Measurements from ENCODE around the gene AHSA1. TPM values are rescaled to one million over a fixed set of nuclear protein-coding genes. Genes with fewer than 3 reads are reported as not detected.

Gene AHSA1
- total RNA-seq, 4 donors from 2014 or later: 82.4 to 158 (median 101) TPM

GRCh38 chr14:77508249-77508648 lies 50.4 kb downstream of the AHSA1 start:
- DNase-seq (ENCODE audit: low spot score) (no peak), ATAC-seq (ENCODE audit: low FRiP score) (peak; percentile 95)
- TF ChIP-seq CTCF (IDR thresholded peaks at IDR 0.05): no peak

- no peak for DNase-seq (ENCODE audit: low spot score)
- no peak for ATAC-seq (ENCODE audit: low FRiP score)
Observed at GRCh38 chr14:77508876-77509275, 51.0 kb downstream of the AHSA1 start.

GRCh38 chr14:77509366-77509765 lies 51.5 kb downstream of the AHSA1 start:
- no peak for ATAC-seq (ENCODE audit: low FRiP score)
- DNase-seq (ENCODE audit: low spot score): no peak
- no peak for TF ChIP-seq CTCF (IDR thresholded peaks at IDR 0.05)

More at GRCh38 chr14:77508876-77509275, 51.0 kb downstream of the AHSA1 start:
- no peak for TF ChIP-seq CTCF (IDR thresholded peaks at IDR 0.05)

DNA sequence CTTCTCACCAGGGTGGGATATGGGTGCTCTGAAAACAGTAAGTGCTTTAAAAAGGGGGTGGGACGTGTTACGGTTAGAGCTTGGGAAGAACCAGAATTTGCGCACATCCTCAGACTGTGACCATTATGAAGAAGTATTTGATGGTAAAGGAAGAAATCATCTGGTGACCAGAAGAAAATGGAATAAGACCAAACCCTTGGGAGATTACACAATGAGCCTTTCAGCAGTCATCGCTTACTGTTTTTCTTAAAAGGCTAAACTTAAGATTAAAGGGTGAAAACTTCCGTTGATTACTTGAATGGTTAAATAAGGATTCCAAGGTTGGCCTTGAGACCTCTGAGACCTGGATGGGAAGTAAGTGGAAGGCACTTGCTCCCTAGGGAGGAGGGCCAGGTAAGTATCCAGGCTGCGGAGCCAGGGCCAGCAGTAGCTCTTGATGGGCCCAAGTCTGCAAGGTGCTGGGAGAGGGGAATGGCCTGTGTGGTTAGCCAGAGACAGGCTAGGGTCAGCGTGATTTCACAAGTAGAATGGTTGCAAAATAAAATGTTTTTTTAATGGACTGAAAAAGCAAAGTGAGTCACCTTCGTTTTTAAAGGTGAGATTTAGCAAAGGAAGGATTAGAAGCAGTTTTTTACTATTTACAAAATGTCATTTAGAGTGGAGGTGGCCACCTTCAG lies 53.7 kb downstream of the AHSA1 start:
- no peak for ATAC-seq (ENCODE audit: low FRiP score)
- DNase-seq (ENCODE audit: low spot score): no peak
- no peak for TF ChIP-seq CTCF (IDR thresholded peaks at IDR 0.05)

- no peak for ATAC-seq (ENCODE audit: low FRiP score)
- DNase-seq (ENCODE audit: low spot score): no peak
- TF ChIP-seq CTCF (IDR thresholded peaks at IDR 0.05): no peak
Observed at GRCh38 chr14:77516126-77516525, 58.2 kb downstream of the AHSA1 start.

Small RNAs within 50 kb of the gene (small RNA-seq; reads per million reads assigned to genes)
- not detected for gene RF00404

Other genes with a start within 250 kb of the AHSA1 start
- gene NGB, start 186.9 kb upstream of the AHSA1 start, total RNA-seq: not detected
- gene POMT2, start 137.2 kb upstream of the AHSA1 start, total RNA-seq: 10 to 100 TPM; 14.3 to 23.3 (median 18.8) TPM
- gene GSTZ1, start 137.1 kb upstream of the AHSA1 start, total RNA-seq: 10 to 100 TPM; 18.9 to 34.2 (median 27.6) TPM
- 10 to 100 TPM; 10.1 to 15.8 (median 12.3) TPM for gene TMED8, start 81.0 kb upstream of the AHSA1 start, total RNA-seq
- 1 to 10 TPM in 1 of 4 donors, under 1 TPM in 2, not detected in 1; 0.25 to 2.2 (median 0.84) TPM for gene SAMD15, start 80.7 kb upstream of the AHSA1 start, total RNA-seq
- gene NOXRED1, start 34.6 kb upstream of the AHSA1 start, total RNA-seq: under 1 TPM in 2 of 4 donors, not detected in 2; 0.28 to 0.47 TPM
- 10 to 100 TPM in 3 of 4 donors, 1 to 10 TPM in 1; 9.5 to 17.3 (median 14.3) TPM for gene VIPAS39, start 492 bp upstream of the AHSA1 start, total RNA-seq
- gene ISM2, start 40.7 kb downstream of the AHSA1 start, total RNA-seq: 1 to 10 TPM in 2 of 4 donors, under 1 TPM in 1, not detected in 1; 0.72 to 2.3 (median 1.4) TPM
- 10 to 100 TPM; 23.5 to 73.6 (median 52.3) TPM for gene SPTLC2, start 158.5 kb downstream of the AHSA1 start, total RNA-seq
- 10 to 100 TPM in 3 of 4 donors, 1 to 10 TPM in 1; 6.9 to 13.6 (median 10.6) TPM for gene ALKBH1, start 249.9 kb downstream of the AHSA1 start, total RNA-seq

Measured in omental fat pad (tissue), 4 donors.